Kidney capillary endothelial cell (primary cell): ENCODE measurements around the gene NSRP1.
"Not testable (repeated sequence)": the region's sequence is repeated elsewhere in the genome, so short reads cannot be mapped to it uniquely, and the experiment has no call there.

Experiments used
- DNase-seq: peaks from one replicate; pipeline ENCODE4 v3.0.0-alpha.2; 2018; ENCODE audit warnings: low spot score

The NSRP1 gene

GRCh38 chr17:30222251-30222650 is 105.6 kb downstream of the NSRP1 start:
- DNase-seq: no peak

- DNase-seq: no peak
Observed at GRCh38 chr17:30222721-30223175, 106.1 kb downstream of the NSRP1 start.

GRCh38 chr17:30224419-30224960 is 107.9 kb downstream of the NSRP1 start:
- no peak for DNase-seq

GRCh38 chr17:30225112-30225511 is 108.5 kb downstream of the NSRP1 start:
- no peak for DNase-seq

GRCh38 chr17:30225919-30226553 is 109.4 kb downstream of the NSRP1 start:
- DNase-seq: no peak

- DNase-seq: no peak
Observed at GRCh38 chr17:30226878-30227277, 110.3 kb downstream of the NSRP1 start.

- no peak for DNase-seq
Observed at GRCh38 chr17:30228011-30228410, 111.4 kb downstream of the NSRP1 start.

- DNase-seq: no peak
Observed at GRCh38 chr17:30229012-30229411, 112.4 kb downstream of the NSRP1 start.

- DNase-seq: not testable (repeated sequence)
Observed at GRCh38 chr17:30230009-30230408, 113.4 kb downstream of the NSRP1 start.

GRCh38 chr17:30230596-30231125 is 114.0 kb downstream of the NSRP1 start:
- no peak for DNase-seq

GRCh38 chr17:30232015-30232823 is 115.6 kb downstream of the NSRP1 start:
- DNase-seq: no peak

GRCh38 chr17:30232824-30233427 is 116.3 kb downstream of the NSRP1 start:
- no peak for DNase-seq

- DNase-seq: no peak
Observed at GRCh38 chr17:30234296-30234695, 117.7 kb downstream of the NSRP1 start.

GRCh38 chr17:30234964-30235363 is 118.3 kb downstream of the NSRP1 start:
- no peak for DNase-seq

- no peak for DNase-seq
Observed at GRCh38 chr17:30235386-30236296, 119.0 kb downstream of the NSRP1 start, which contains the start of gene SLC6A4. Gene SLC6A4 (minus strand): TSS chr17:30235697. CDS start chr17:30221958, 13,739 bp downstream.
